Germinal center (tissue), 1 donor: ENCODE measurements around the gene ANXA6.

ENCODE experiments used
- DNase-seq: peaks from one replicate; pipeline ENCODE4 v3.0.0; 2012; ENCODE audit warnings: mixed read lengths, low spot score

Gene ANXA6

DNA sequence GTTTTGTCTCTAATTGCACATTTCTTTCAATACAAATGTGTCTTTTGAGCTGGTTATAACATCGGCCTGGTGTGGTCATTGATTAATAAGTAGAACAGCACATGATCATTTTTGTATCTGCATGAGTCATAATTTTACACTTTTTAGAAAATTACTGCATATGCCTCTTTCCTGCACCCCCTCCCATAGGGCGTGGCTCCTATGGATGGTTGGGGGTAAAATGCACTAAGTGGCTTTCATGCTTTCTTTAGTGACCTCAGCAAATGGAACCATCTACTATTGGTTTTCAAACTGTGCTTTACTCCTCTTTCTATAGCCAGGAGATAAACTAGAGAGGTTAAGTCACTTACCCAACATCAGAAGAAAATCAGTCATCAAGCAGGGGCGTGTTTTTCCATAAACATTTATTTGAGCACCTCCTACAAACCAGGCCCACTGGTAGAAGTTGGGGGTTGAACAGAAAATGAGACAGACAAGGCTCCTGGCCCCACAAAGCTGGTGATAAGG lies 3.8 kb downstream of the ANXA6 start:
- no peak for DNase-seq

DNA sequence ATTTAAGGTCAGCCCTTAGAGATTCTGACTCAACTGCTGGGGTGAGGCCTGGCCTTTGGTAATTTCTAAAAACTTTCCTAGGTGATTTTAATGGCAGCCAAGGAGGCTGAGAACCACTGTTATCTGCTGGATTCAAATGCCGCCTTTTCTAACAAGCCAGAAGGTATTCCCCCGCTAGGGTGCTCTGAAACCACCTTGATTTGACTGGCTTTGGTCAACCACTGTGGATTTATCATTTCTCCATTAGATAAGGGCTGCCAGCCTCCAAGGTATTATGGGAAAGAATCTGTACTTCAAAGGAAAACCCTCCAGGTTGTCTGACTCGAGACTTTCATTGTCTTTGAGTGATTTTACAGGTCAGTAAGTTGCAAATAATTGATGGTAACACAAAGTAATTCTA lies 4.3 kb downstream of the ANXA6 start:
- no peak for DNase-seq

DNA sequence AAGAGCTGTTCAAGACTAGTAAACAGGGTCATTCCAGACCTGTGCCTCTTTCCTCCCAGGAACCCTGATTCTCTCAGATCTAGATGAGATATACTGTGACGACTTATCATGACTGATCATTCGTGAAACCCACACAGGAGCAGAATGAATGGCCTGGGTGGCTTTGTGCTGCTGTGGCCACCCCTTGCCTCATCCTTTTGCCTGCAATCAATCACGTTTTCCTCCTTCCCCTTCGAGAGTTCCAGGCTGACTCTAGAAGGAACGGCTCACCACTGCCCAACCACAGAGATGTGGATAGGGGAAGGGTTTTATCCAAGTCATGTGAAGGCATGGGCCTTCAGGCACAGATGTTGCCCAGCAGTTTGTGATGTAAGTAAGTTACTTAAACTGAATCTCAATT lies 5.8 kb downstream of the ANXA6 start:
- no peak for DNase-seq

DNA sequence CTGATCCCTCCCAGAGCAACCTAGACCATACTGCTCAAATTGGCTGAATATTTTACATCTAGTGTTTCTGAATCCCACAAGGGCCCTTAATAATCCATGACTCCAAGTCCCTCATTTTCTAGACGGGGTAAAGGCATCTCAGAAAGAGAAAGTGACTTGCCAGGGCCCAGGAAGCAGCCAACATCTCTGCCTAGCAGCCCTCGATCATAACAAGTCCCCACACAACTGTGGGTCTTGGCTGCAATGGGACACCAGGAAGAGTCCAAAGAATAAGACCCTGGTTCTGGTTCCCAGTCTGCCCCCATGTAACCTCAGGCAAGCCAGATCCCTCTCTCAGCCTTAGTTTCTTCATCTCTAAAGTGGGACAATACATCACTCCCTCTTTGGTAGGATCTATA lies 6.3 kb downstream of the ANXA6 start:
- no peak for DNase-seq

DNA sequence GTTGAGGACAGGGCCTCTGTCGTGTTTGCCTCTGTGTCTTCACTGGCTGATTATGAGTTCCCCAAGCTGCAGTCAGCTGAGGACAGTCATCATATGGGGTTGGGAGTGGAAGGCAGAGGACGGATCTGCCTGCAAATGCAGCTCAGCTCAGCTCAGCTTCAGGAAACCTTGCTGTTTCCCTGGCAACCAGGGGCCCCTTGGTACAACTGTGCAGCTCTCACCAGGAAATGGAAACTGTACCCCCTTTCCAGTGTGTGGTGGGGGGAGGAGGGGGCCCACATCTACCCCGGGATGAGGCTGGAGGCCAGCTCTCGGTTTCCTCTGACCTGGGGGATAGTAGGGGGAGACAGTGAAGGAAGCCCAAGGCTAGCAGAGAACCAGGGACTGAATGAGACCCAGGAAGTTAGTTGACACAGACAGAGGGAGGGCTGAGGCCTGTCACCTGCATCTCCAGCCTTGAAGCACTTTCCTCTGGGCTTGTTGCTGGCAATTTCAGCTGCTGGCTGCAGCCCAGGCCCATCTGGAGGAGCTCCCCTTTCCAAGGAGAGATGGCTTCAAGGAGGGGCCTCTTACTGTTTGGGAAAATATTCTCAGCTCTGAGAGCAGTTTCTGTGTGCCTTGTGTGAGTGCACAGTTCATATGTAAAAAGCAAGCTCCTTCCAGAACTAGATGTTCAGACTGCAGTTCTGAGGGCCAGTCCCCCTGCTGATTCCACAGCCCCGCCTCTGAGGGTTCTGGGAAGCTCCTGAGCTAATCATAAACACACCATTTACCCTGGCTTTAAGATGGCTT lies 6.9 kb downstream of the ANXA6 start:
- DNase-seq = peak; percentile 51

DNA sequence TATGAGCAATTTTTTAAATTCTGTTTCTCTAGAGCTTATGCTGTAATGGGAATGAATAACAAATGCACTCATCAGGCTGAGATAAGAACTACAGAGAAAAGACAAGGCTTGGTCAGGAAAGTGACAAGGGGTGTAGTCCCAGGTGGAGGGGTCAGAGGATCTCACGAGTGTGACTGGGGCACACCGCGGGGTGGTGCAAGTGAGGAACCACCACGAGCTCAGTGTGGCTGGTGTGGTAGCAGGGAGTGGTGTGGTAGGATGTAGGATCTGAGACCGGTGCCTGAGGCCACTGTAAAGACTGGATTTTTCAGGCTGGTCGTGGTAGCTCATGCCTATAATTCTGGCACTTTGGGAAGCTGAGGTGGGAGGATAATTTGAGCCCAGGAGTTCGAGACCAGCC lies 9.0 kb downstream of the ANXA6 start:
- DNase-seq = no peak

DNA sequence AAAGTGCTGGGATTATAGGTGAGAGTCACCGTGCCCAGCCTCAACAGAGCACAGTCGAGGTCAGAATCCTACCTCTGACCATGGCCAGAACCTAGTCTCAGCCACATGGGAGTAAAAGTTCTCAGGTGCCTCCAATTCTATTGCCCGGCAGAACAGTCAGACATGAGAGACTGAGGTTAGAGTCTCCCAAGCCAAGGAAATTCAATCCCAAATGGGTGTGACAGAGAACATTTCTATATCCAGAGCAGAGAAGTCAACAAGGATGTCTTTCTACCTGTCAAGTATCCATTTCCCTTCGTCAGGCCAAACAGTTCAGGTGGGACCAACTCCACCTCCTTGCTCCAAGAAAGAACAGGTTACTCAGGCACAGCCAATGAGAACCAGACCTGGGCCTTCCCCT lies 10.5 kb downstream of the ANXA6 start:
- no peak for DNase-seq

DNA sequence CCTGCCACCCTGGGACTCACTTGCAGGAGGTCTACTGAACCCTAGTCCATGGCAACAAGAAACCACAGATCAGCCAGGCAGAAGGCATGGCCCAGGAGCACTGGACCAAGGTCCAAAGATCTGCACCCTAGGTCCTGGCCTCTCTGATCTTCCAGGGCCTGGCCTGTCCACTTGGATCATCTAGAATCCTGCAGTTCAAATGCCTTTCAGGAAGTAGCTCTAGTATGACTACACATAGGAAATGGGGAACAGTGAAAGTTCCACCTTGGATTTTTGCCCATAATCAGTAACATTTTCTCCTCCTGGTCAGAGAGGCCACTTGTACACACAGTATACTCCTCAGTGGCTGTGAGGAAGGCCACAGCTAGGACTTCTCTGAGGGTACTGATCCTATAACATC lies 11.5 kb downstream of the ANXA6 start:
- DNase-seq = no peak

GRCh38 chr5:151144922-151145321 lies 12.7 kb downstream of the ANXA6 start:
- DNase-seq = no peak

DNA sequence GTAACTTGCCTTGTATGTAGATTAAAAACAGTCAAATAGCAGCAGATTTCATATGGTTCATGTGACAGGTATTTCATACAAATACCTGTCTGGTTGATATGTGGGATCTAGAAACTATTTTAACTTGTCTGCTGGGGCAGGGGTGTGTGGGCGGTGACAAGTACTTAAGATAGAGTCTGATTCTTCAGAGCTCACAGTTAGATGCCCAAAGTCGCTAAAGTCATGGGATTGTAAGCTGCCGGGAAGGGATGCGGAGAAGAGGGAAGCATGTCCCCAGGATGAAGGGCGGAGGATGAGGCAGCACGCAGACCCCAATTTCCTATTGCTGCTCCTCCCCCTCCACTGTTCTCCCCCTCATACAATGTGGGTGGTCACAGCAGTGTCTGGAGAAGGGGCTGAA lies 13.3 kb downstream of the ANXA6 start:
- DNase-seq = no peak

GRCh38 chr5:151143645-151144044 lies 13.9 kb downstream of the ANXA6 start:
- no peak for DNase-seq

DNA sequence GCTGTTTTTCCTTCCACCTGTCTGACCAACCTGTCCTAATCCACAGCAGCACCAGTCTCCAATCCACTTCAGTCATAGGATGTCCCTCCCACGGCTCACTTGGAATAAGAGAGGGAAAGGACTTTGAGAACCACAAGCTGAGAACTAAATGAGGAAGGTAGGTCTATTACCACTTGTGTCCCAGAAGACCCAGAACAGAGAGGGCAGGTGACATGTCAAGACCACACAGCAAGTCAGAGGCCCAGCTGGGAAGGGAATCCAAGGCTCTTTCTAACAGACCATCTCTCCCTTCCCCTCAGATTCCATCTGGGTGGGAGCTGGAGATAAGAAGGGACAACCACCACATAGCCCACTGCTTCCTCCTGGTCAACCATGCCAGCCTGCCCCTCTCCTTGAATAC lies 14.6 kb downstream of the ANXA6 start:
- no peak for DNase-seq

- DNase-seq = no peak
These were observed 16.0 kb downstream of the ANXA6 start for GRCh38 chr5:151141535-151141934.

DNA sequence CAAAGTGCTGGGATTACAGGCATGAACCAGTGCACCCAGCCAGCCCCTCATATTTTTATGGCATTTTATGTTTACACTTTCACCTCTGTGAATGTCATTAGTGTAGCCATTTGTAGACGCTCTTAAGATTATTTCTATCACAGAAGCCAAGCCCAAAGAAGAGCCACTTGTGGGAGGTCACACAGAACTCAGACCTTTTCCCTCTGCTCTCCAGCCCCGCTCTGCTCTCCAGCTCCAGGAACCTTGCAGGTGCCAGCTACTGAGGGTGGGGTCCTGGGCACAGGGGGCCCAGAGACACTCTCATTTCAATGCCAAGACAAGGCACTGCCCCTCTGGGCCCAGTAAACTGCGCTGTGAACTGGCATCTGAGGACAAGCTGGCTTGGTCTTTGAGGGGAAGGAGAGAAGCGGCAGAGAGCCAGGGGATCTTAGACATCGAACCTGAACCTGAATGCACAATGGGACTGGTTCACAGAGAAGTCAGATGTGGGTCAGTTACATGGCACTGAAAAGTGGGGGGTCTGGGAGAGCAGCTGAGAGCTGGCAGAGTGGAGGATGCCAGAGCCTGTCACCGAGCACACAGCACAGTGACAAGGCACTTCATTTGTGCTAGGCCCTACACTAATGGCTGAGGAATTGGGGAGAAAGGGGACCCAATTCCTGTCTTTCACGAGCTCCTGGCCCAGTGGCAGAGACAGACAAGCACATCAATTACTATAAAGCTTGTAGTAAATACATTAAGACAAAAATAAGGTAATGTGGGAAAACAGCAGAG lies 16.7 kb downstream of the ANXA6 start:
- no peak for DNase-seq

DNA sequence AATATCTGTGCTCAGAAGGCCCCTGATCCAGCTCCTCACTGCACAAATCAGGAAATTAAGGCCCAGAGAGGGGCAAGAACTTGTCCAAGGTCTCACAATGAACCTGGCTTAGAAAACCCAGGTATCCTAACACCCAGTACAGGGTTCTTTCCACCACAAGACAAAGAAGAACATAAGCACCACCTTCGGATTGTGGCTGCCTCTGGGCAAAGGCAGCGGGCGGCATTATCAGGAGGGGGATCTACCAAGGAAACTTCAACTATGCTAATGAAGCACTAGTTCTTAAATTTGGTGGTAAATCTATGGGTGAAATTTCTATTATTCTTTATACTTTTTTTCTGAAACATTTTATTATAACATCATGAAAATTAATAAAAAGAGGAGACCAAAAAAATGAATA lies 17.9 kb downstream of the ANXA6 start:
- no peak for DNase-seq

GRCh38 chr5:151139015-151139414 lies 18.6 kb downstream of the ANXA6 start:
- DNase-seq = no peak

DNA sequence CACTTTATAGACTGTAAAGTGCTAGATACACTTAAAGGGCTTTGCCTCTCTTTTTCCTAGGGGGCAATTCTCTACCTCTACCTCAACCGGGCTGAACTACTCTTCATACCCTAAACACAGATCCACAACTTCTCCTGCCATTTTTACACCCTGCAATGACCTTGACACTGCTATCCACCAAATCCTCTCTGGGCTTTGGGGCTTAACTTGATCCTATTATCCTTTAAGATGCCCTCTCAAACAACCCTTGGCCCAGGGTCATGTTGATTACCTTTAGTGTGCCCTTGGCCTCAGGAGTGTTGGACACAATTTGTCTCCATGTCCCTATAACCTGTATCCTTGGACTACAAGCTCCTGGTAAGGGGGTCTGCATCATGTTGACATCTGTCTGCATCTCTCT lies 19.5 kb downstream of the ANXA6 start:
- DNase-seq = no peak

DNA sequence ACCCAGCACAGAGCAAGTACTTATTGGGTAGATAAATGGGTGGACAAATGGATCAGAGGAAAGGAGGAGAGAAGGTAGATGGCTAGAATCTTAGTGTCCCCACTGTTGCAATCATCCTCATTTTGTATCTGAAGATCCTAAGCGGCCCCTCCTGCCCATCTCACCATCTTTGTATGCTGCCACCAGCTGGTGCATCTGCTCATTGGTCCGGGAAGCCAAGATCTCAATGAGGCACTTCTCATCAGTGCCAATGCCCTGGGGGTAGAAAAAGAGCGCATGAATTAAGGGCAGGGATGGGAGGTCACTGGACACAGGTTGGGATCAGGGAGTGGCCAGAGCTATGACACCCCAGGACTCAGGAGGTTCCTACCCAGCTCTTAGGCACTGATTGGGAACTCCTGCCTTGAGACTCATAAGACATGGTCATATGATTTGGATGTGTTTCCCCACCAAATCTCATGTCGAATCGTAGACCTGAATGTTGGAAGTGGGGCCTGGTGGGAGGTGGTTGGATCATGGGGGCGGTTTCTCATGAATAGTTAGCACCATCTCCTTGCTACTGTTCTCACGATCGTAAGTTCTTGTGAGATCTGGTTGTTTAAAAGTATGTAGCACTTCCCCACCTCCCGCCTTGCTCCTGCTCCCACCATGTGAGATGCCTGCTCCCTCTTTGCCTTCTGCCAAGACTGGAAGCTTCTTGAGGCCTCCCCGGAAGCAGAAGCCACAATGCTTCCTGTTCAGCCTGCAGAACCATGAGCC lies 20.3 kb downstream of the ANXA6 start:
- DNase-seq = no peak

DNA sequence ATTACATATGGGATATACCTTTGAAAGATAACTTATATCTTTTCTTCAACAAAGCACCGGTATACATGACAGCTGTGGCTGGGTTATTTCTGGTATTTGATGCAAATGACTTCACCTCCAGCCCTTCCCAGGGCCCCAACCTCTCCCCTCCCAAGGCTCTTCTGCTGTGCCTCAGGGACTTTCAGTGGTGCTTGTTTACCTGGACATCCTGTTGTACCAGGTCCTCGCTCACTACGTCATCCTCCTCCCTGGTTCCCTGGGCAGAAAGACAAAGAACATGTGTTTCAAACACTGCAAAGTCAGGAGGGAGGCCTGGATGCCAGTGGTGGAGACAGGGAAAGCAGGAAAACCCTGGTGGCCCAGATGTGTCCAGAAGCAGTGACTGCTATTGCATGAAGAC lies 23.4 kb downstream of the ANXA6 start:
- peak; percentile 66 for DNase-seq

DNA sequence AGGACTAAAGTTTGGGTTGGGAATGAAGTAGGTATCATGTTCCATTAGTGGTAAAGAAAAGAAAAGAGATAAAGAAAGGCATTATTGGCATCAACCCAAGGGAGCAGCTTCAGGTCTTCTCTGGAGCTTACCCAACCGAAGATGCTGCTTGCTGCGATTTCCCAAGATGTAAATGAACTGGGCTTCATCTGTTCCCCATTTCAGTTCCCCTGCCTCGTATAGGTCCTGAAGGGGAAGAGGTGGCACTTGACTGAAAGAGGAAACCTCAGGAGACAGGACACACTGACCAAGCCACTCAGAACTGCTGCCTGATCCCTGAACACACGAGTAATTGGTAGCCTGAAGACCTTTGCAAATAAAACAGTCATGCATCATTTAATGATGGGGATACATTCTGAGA lies 24.6 kb downstream of the ANXA6 start:
- peak; percentile 58 for DNase-seq

DNA sequence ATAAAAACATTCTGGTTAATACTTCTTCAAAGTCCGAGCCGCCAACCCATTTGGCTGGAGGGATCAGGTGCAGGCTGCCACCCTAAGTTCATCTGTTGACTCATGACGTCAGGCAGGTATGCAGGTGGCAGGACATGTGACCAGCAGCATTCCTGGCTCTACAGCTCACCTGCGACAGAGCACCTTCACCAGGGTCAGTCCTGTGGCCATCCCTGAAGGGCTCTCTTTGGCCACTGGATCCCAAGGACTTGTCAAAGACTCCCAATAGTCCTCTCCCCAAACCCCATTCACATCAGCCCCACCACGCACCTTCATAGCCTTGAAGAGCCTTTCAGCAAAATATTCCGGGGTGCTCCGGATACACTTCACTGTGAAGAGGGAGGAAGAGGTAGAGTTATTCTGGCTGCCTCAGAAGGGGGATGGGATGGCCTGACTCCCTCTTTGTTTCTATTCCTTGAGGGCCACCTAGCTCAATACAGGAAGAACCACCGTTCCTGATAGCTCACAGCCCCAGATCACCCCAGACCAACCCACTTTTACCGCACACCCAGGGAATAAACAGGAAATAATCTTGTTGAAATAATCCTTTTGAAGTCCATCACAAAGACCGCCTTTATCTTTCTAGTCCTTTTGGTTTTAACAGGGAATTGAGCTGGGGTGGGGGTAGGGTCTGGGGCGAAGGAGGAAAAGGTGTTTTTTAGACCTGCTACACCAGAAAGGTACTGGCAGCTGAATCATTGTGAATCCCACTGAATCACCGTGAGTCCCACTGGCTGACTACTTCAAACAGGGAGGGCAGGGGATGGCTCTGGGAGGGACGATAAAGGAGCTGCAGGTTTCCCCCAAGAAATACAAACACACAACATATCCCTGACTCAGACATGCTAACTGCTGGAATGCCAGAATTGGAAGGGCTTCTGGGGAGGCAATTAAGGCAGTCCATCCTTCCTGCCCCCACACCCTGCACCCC lies 26.4 kb downstream of the ANXA6 start:
- DNase-seq = no peak
